H9 (cell line): Measurements from ENCODE around the gene EMX2. TPM values are rescaled to one million over a fixed set of nuclear protein-coding genes. Genes with fewer than 3 reads are reported as not detected.

Experiments
- DNase-seq: peaks from one replicate; pipeline ENCODE4 v3.0.0-alpha.2; 2017
- H2AFZ ChIP-seq: one replicate; pipeline ENCODE4 v1.6.1; 2013; ENCODE audit warnings: mild to moderate bottlenecking, low read length, control low read depth, moderate library complexity
- H2AK5ac ChIP-seq: 2 replicates; pipeline ENCODE4 v1.6.1; 2013; ENCODE audit warnings: low read length, control low read depth, mixed read lengths; ENCODE audit not compliant: insufficient read length
- H2BK120ac ChIP-seq: one replicate; pipeline ENCODE4 v1.6.1; 2013; ENCODE audit warnings: low read depth, mild to moderate bottlenecking, low read length, control low read depth, inconsistent platforms; ENCODE audit not compliant: poor library complexity, severe bottlenecking
- H2BK12ac ChIP-seq: 2 replicates; pipeline ENCODE4 v1.6.1; 2013; ENCODE audit warnings: low read length, control low read depth, mixed read lengths, low read depth; ENCODE audit not compliant: insufficient read length
- H2BK15ac ChIP-seq: 2 replicates; pipeline ENCODE4 v1.6.1; 2013; ENCODE audit warnings: low read depth, low read length, control low read depth
- H2BK20ac ChIP-seq: one replicate; pipeline ENCODE4 v1.6.1; 2013; ENCODE audit warnings: low read depth, mild to moderate bottlenecking, low read length, control low read depth, inconsistent platforms; ENCODE audit not compliant: poor library complexity, severe bottlenecking
- H2BK5ac ChIP-seq: 2 replicates; pipeline ENCODE4 v1.6.1; 2013; ENCODE audit warnings: low read length, control low read depth, mixed read lengths; ENCODE audit not compliant: insufficient read length
- H3K14ac ChIP-seq: 2 replicates; pipeline ENCODE4 v1.6.1; 2013; ENCODE audit warnings: low read length, control low read depth; ENCODE audit not compliant: insufficient read depth
- H3K18ac ChIP-seq: 2 replicates; pipeline ENCODE4 v1.6.1; 2013; ENCODE audit warnings: low read depth, mild to moderate bottlenecking, mixed read lengths, low read length, control low read depth; ENCODE audit not compliant: insufficient read length
- H3K23ac ChIP-seq: 2 replicates; pipeline ENCODE4 v1.6.1; 2013; ENCODE audit warnings: low read length, control low read depth, mixed read lengths, low read depth; ENCODE audit not compliant: insufficient read length
- H3K23me2 ChIP-seq: 2 replicates; pipeline ENCODE4 v1.6.1; 2013; ENCODE audit warnings: low read depth, mild to moderate bottlenecking, mixed read lengths, low read length, control low read depth; ENCODE audit not compliant: insufficient read length, poor library complexity, severe bottlenecking
- H3K27ac ChIP-seq: 2 replicates; pipeline ENCODE4 v1.5.1; 2013; ENCODE audit warnings: low read length, control low read depth, mixed read lengths, low read depth; ENCODE audit not compliant: insufficient read length
- H3K27me3 ChIP-seq: 2 replicates; pipeline ENCODE4 v1.6.1; 2013; ENCODE audit warnings: low read length, control low read depth, inconsistent platforms; ENCODE audit not compliant: insufficient read depth
- H3K4ac ChIP-seq: 2 replicates; pipeline ENCODE4 v1.6.1; 2013; ENCODE audit warnings: low read depth, mild to moderate bottlenecking, control low read depth, inconsistent platforms, low read length, moderate library complexity
- H3K4me1 ChIP-seq: 2 replicates; pipeline ENCODE4 v1.6.1; 2013; ENCODE audit warnings: low read length, control low read depth, inconsistent platforms; ENCODE audit not compliant: insufficient read depth
- H3K4me2 ChIP-seq: 2 replicates; pipeline ENCODE4 v1.6.1; 2013; ENCODE audit warnings: low read length, control low read depth, mixed read lengths; ENCODE audit not compliant: insufficient read length, insufficient read depth
- H3K56ac ChIP-seq: 2 replicates; pipeline ENCODE4 v1.6.1; 2013; ENCODE audit warnings: low read depth, mild to moderate bottlenecking, mixed read lengths, low read length, control low read depth; ENCODE audit not compliant: insufficient read length
- H3K79me1 ChIP-seq: 2 replicates; pipeline ENCODE4 v1.6.1; 2013; ENCODE audit warnings: low read depth, mild to moderate bottlenecking, moderate library complexity, low read length, control low read depth, inconsistent platforms; ENCODE audit not compliant: insufficient read depth, poor library complexity, severe bottlenecking
- H3K79me2 ChIP-seq: 2 replicates; pipeline ENCODE4 v1.6.1; 2013; ENCODE audit warnings: low read length, control low read depth, inconsistent platforms; ENCODE audit not compliant: insufficient read depth
- H3K9ac ChIP-seq: 2 replicates; pipeline ENCODE4 v1.6.1; 2013; ENCODE audit warnings: low read length, control low read depth, mixed read lengths; ENCODE audit not compliant: insufficient read length; ENCODE audit errors: extremely low read depth
- H3K9me3 ChIP-seq: one replicate; pipeline ENCODE4 v1.6.1; 2013; ENCODE audit warnings: low read depth, low read length, inconsistent platforms; ENCODE audit not compliant: control insufficient read depth
- H3T11ph ChIP-seq: one replicate; pipeline ENCODE4 v1.6.1; 2013; ENCODE audit warnings: mild to moderate bottlenecking, low read length, control low read depth, inconsistent platforms
- H4K20me1 ChIP-seq: one replicate; pipeline ENCODE4 v1.6.1; 2013; ENCODE audit not compliant: control insufficient read depth, insufficient read length, insufficient read depth
- H4K5ac ChIP-seq: 2 replicates; pipeline ENCODE4 v1.6.1; 2013; ENCODE audit warnings: low read depth, mild to moderate bottlenecking, mixed read lengths, low read length, control low read depth; ENCODE audit not compliant: insufficient read length
- H4K8ac ChIP-seq: replicated peaks from 2 replicates; pipeline ENCODE4 v1.6.1; 2013; ENCODE audit warnings: low read length, control low read depth, mixed read lengths, low read depth; ENCODE audit not compliant: insufficient read length
- H4K91ac ChIP-seq: 2 replicates; pipeline ENCODE4 v1.6.1; 2013; ENCODE audit warnings: low read depth, mild to moderate bottlenecking, moderate library complexity, mixed read lengths, low read length, control low read depth; ENCODE audit not compliant: insufficient read length
- H3K27ac Mint-ChIP-seq, 3 experiments: 2 replicates in 2 of 3; 3 replicates in 1 of 3; pipeline ENCODE4 v1.8.0; 2020 to 2021; ENCODE audit warnings: mixed read lengths in 3 of 3, mild to moderate bottlenecking in 1 of 3, moderate library complexity in 1 of 3
- H3K27me3 Mint-ChIP-seq: 2 replicates; pipeline ENCODE4 v1.8.0; 2021; ENCODE audit warnings: low read depth, mild to moderate bottlenecking, moderate library complexity, mixed read lengths
- H3K36me3 Mint-ChIP-seq, 3 experiments: 2 replicates in 2 of 3; 3 replicates in 1 of 3; pipeline ENCODE4 v1.8.0; 2020 to 2021; ENCODE audit warnings: low read depth in 3 of 3, mixed read lengths in 3 of 3; ENCODE audit not compliant: insufficient read depth in 1 of 3
- H3K4me1 Mint-ChIP-seq, 2 experiments: 2 replicates each; pipeline ENCODE4 v1.8.0; 2020; ENCODE audit warnings: mixed read lengths in 2 of 2
- H3K4me3 Mint-ChIP-seq, 2 experiments: 2 replicates in 1 of 2; 3 replicates in 1 of 2; pipeline ENCODE4 v1.8.0; 2020 to 2021; ENCODE audit warnings: mild to moderate bottlenecking in 2 of 2, mixed read lengths in 2 of 2, moderate library complexity in 1 of 2
- H3K9me3 Mint-ChIP-seq, 2 experiments: 2 replicates in 1 of 2; 3 replicates in 1 of 2; pipeline ENCODE4 v1.8.0; 2020; ENCODE audit warnings: mild to moderate bottlenecking in 2 of 2, mixed read lengths in 2 of 2, moderate library complexity in 1 of 2
- WGBS: extraction: QIAGEN DNeasy Blood & Tissue Kit; methylation state at CpG from one replicate; pipeline ENCODE4 v1.1.7; 2013; ENCODE audit warnings: missing lambda C conversion rate, low lambda C conversion rate, mixed read lengths; ENCODE audit not compliant: insufficient read length; ENCODE audit errors: extremely low coverage; 5-methylcytosine and 5-hydroxymethylcytosine counted together
- total RNA-seq: library from RNA; stranded (reverse); gene quantifications from 2 replicates; pipeline ENCODE4 v1.2.1, GENCODE V29; 2021
- TF ChIP-seq, protein P1 (sequence below): fragments of 200-600 bp; sonication (generic); conservative IDR thresholded peaks from 3 replicates; pipeline ENCODE4 v1.8.0; 2021; ENCODE audit warnings: antibody characterized with exemption, mild to moderate bottlenecking

The EMX2 gene
- total RNA-seq, 1 experiment from 2014 or later: not detected

DNA sequence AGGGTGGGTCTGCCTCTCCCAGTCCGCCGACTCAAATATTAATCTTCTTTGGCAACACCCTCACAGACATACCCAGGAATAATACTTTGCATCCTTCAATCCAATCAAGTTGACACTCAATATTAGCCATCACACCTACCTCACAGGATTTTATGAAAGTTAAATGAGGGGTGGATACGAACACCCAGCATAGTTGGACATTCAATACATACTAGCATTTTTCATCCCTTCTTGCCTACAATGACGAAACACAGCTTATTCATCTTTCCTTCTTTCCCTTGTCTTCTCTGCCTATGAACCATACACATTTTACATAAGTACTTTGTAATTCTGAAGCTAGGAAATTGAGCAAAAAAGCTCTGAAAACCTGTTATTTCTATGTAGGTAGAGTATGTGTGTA is 48.5 kb downstream of the EMX2 start:
- H2BK15ac ChIP-seq: no peak overlapping the region
- no CpG with 5 or more reads among the region's 4 CpGs for WGBS
- no peaks in the 10 kb centered on the region for H3K36me3 Mint-ChIP-seq

More for the DNA sequence above, 48.5 kb downstream of the EMX2 start:
- Histone ChIP-seq H3K4me2 (no peak overlapping the region), H3T11ph (no peak overlapping the region), H3K23ac (no peak overlapping the region), H3K79me2 (no peaks in the 10 kb centered on the region), H4K5ac (no peak overlapping the region), H3K9ac (no peak overlapping the region), H3K18ac (no peak overlapping the region), H2AK5ac (no peak overlapping the region), H2BK20ac (no peak overlapping the region), H3K4ac (no peak overlapping the region), H3K56ac (no peak overlapping the region), H2BK5ac (no peak overlapping the region), H3K23me2 (no peaks in the 10 kb centered on the region), H2AFZ (no peak overlapping the region), H3K9me3 (no peaks in the 10 kb centered on the region), H3K4me1 (no peaks in the 10 kb centered on the region), H4K8ac (no peak overlapping the region), H3K79me1 (no peaks in the 10 kb centered on the region), H4K20me1 (no peaks in the 10 kb centered on the region), H3K27me3 (no peaks in the 10 kb centered on the region), H2BK12ac (no peak overlapping the region), H4K91ac (no peak overlapping the region), H2BK120ac (no peak overlapping the region), H3K14ac (no peak overlapping the region), H3K27ac (no peak overlapping the region)
- DNase-seq: no peak
- H3K4me3 Mint-ChIP-seq: no peak overlapping the region
- H3K4me1 Mint-ChIP-seq: 0 out of 4 replicates have a peak, but pooled peaks cover 0 to 3% of the 10 kb centered on the region in 2 experiments
- peaks cover 16% of the 10 kb centered on the region; the same call in 1 of the 2 replicates for H3K27me3 Mint-ChIP-seq
- TF ChIP-seq, protein P1, sequence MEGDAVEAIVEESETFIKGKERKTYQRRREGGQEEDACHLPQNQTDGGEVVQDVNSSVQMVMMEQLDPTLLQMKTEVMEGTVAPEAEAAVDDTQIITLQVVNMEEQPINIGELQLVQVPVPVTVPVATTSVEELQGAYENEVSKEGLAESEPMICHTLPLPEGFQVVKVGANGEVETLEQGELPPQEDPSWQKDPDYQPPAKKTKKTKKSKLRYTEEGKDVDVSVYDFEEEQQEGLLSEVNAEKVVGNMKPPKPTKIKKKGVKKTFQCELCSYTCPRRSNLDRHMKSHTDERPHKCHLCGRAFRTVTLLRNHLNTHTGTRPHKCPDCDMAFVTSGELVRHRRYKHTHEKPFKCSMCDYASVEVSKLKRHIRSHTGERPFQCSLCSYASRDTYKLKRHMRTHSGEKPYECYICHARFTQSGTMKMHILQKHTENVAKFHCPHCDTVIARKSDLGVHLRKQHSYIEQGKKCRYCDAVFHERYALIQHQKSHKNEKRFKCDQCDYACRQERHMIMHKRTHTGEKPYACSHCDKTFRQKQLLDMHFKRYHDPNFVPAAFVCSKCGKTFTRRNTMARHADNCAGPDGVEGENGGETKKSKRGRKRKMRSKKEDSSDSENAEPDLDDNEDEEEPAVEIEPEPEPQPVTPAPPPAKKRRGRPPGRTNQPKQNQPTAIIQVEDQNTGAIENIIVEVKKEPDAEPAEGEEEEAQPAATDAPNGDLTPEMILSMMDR: no peak
- no peak overlapping the region for H3K27ac Mint-ChIP-seq
- H3K9me3 Mint-ChIP-seq: 0 out of 5 replicates have a peak, but pooled peaks cover 0 to 2% of the 10 kb centered on the region in 2 experiments
